Adipocyte (in vitro differentiated cells): ENCODE results near the gene DIAPH1.

Source experiments
- DNase-seq: peaks from one replicate; pipeline ENCODE4 v3.0.0-alpha.2; 2015; ENCODE audit warnings: low read depth
- H3K27me3 ChIP-seq: replicated peaks from 2 replicates; pipeline ENCODE4 v1.7.0; 2013; ENCODE audit warnings: mild to moderate bottlenecking, low read length, moderate library complexity; ENCODE audit not compliant: control insufficient read depth, insufficient read depth
- H3K36me3 ChIP-seq: 2 replicates; pipeline ENCODE4 v1.7.0; 2013; ENCODE audit warnings: low read length, mild to moderate bottlenecking, moderate library complexity; ENCODE audit not compliant: control insufficient read depth, insufficient read depth, severe bottlenecking
- H3K4me1 ChIP-seq: 2 replicates; pipeline ENCODE4 v1.7.0; 2013; ENCODE audit warnings: mild to moderate bottlenecking, low read length, moderate library complexity; ENCODE audit not compliant: control insufficient read depth, insufficient read depth
- H3K4me3 ChIP-seq: 2 replicates; pipeline ENCODE4 v1.7.0; 2013; ENCODE audit warnings: mild to moderate bottlenecking, low read length, moderate library complexity
- H3K9ac ChIP-seq: 2 replicates; pipeline ENCODE4 v1.7.0; 2013; ENCODE audit warnings: mild to moderate bottlenecking, low read length, moderate library complexity
- H3K9me3 ChIP-seq: 2 replicates; pipeline ENCODE4 v1.7.0; 2013; ENCODE audit warnings: mild to moderate bottlenecking, low read length, moderate library complexity; ENCODE audit not compliant: control insufficient read depth

The DIAPH1 gene

GRCh38 chr5:141585594-141585993, 33.2 kb downstream of the DIAPH1 start:
- peaks cover 48% of the 10 kb centered on the region for H3K36me3 ChIP-seq
- no peaks in the 10 kb centered on the region for H3K9me3 ChIP-seq
- peaks cover 6% of the 10 kb centered on the region for H3K4me1 ChIP-seq
- DNase-seq, result no peak
- H3K4me3 ChIP-seq, result no peak overlapping the region
- no peaks in the 10 kb centered on the region for H3K27me3 ChIP-seq
- H3K9ac ChIP-seq, result no peak overlapping the region

DNA sequence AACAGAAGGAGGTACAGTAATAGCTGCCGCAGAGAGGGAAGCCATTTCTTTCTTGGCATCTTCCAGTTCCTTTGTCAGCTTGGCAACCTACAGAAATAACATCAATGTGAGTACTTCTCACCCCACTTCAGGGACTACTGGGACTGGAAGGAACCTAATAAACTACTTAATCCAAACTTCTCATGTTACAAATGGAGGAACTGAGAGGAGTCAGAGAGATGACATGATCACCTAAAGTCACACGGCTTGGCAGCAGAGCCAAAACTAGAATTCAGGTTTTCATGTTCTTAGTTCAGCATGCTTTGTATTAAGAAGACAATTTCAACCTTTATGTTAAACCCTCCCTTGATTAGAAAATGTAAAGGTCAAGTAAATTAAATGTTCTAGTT, 44.7 kb downstream of the DIAPH1 start:
- Histone ChIP-seq H3K9ac (no peak overlapping the region), H3K36me3 (peaks cover 67% of the 10 kb centered on the region), H3K4me1 (no peaks in the 10 kb centered on the region), H3K4me3 (no peak overlapping the region), H3K9me3 (no peaks in the 10 kb centered on the region), H3K27me3 (no peaks in the 10 kb centered on the region)
- no peak for DNase-seq

GRCh38 chr5:141573489-141574121, 45.2 kb downstream of the DIAPH1 start:
- Histone ChIP-seq H3K4me3 (no peak overlapping the region), H3K9ac (no peak overlapping the region), H3K4me1 (no peaks in the 10 kb centered on the region), H3K9me3 (no peaks in the 10 kb centered on the region), H3K27me3 (no peaks in the 10 kb centered on the region), H3K36me3 (peaks cover 66% of the 10 kb centered on the region)
- no peak for DNase-seq

DNA sequence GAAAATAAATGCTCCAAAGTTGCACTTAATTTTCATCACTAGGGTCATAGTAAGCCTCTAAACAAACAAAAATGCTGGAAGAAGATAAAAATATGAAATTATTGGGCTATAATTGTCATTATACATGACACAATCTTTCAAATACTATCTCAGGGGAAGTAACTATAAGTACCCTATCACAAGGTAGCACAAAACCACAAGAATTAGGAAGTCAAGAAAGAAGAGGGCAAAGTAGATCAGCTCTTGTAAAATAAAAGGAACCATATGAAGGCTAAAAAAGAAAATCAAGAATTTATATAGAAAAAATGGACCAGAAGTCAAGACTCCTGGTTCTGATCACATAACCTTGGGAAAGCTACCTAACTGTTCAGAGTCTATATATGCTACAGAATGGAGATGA, 48.1 kb downstream of the DIAPH1 start:
- no peak for DNase-seq
- Histone ChIP-seq H3K4me1 (no peaks in the 10 kb centered on the region), H3K27me3 (no peaks in the 10 kb centered on the region), H3K36me3 (peaks cover 42% of the 10 kb centered on the region), H3K9me3 (no peaks in the 10 kb centered on the region), H3K4me3 (no peak overlapping the region), H3K9ac (no peak overlapping the region)

- H3K27me3 ChIP-seq, result no peaks in the 10 kb centered on the region
- H3K9me3 ChIP-seq, result no peaks in the 10 kb centered on the region
- H3K4me1 ChIP-seq, result peaks cover 5% of the 10 kb centered on the region
- peaks cover 25% of the 10 kb centered on the region for H3K36me3 ChIP-seq
- DNase-seq, result peak; percentile 59
- H3K4me3 ChIP-seq, result no peak overlapping the region
- H3K9ac ChIP-seq, result no peak overlapping the region
Measured at GRCh38 chr5:141567513-141568117, 51.2 kb downstream of the DIAPH1 start.

DNA sequence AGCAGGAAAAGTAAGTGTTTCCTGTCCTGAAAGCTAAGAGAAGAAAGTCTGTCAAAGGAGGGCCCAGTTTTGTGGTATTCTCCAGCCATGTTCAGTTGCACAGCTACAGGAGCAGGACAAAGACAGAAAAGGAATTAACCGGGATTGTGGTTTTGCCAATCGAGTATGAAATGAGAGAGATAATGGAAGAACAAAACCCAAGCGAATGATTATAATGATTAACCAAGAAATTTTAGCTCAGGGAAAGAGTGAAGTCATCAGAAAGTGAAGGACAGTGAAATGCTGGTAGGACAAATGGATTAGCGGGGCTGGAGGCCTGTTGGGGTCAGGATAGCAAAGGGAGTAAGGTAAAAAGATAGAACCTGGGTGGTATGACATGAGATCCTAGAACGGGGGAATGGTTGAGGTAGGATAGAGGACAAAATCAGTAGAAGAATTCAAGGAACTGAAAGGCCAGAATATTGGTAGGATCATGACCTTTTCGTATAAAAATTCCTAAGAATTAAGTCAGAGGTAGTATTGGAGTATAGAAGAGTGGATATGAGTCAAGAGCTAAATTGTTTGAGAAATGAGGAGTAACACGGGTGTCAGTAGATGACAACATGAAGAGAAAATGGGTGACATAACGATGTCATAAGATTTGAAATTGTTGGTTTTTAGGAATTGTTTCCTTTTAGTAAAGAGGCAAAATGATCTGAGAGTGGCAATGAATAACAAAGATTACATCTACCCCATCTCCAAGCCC, 52.8 kb downstream of the DIAPH1 start:
- H3K4me3 ChIP-seq, result no peak overlapping the region
- H3K36me3 ChIP-seq, result peaks cover 18% of the 10 kb centered on the region

DNA sequence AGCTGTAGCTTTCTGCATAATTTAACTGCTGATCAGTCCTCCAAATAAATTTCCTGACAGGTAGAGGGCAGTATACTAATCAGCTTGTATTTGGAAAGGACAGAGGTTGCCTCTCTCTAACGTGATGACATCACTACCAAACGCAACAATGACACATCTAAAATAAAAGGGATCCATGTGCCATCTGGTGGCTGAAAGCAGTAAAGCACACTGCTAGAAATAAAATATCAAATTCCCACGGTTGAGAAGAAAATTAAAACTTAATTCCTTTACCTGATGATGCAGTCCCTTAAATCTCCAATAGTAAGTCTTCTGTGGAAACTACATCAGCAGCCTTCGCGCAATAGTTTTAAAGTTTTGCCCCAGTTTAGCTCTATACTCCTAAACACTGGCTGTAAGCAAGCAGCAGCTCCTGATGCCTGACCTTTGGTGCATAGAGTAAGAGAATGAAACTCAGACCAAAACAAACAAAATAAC, 54.5 kb downstream of the DIAPH1 start:
- H3K4me1 ChIP-seq, result peaks cover 21% of the 10 kb centered on the region
- peak; percentile 96 for DNase-seq
- H3K4me3 ChIP-seq, result peak overlapping the region; percentile 40
- peak overlapping the region; percentile 65 for H3K9ac ChIP-seq
- H3K36me3 ChIP-seq, result peaks cover 15% of the 10 kb centered on the region
- H3K27me3 ChIP-seq, result no peaks in the 10 kb centered on the region
- H3K9me3 ChIP-seq, result no peaks in the 10 kb centered on the region

More for the DNA sequence above, 52.8 kb downstream of the DIAPH1 start:
- H3K27me3 ChIP-seq, result no peaks in the 10 kb centered on the region
- DNase-seq, result no peak
- H3K9me3 ChIP-seq, result no peaks in the 10 kb centered on the region
- H3K9ac ChIP-seq, result peak overlapping the region; percentile 65
- peaks cover 6% of the 10 kb centered on the region for H3K4me1 ChIP-seq

GRCh38 chr5:141560725-141561483, 57.9 kb downstream of the DIAPH1 start:
- peaks cover 5% of the 10 kb centered on the region for H3K36me3 ChIP-seq
- H3K9me3 ChIP-seq, result no peaks in the 10 kb centered on the region
- H3K9ac ChIP-seq, result peak overlapping the region; percentile 65
- H3K4me1 ChIP-seq, result peaks cover 28% of the 10 kb centered on the region
- H3K4me3 ChIP-seq, result peak overlapping the region; percentile 39
- DNase-seq, result peak; percentile 98
- no peaks in the 10 kb centered on the region for H3K27me3 ChIP-seq

GRCh38 chr5:141560151-141560550, 58.6 kb downstream of the DIAPH1 start:
- Histone ChIP-seq H3K4me1 (peaks cover 28% of the 10 kb centered on the region), H3K4me3 (peak overlapping the region; percentile 39), H3K36me3 (peaks cover 5% of the 10 kb centered on the region), H3K9ac (peak overlapping the region; percentile 65), H3K27me3 (no peaks in the 10 kb centered on the region), H3K9me3 (no peaks in the 10 kb centered on the region)
- DNase-seq, result peak; percentile 46

- peaks cover 5% of the 10 kb centered on the region for H3K36me3 ChIP-seq
- H3K27me3 ChIP-seq, result no peaks in the 10 kb centered on the region
- DNase-seq, result peak; percentile 37
Measured at GRCh38 chr5:141559461-141559860, 59.3 kb downstream of the DIAPH1 start.

GRCh38 chr5:141558150-141558549, 60.6 kb downstream of the DIAPH1 start:
- no peak for DNase-seq
- Histone ChIP-seq H3K36me3 (peaks cover 5% of the 10 kb centered on the region), H3K9me3 (no peaks in the 10 kb centered on the region), H3K9ac (peak overlapping the region; percentile 79), H3K4me3 (peak overlapping the region; percentile 78), H3K27me3 (no peaks in the 10 kb centered on the region), H3K4me1 (peaks cover 23% of the 10 kb centered on the region)

More at GRCh38 chr5:141559461-141559860, 59.3 kb downstream of the DIAPH1 start:
- peaks cover 25% of the 10 kb centered on the region for H3K4me1 ChIP-seq
- peak overlapping the region; percentile 65 for H3K9ac ChIP-seq
- H3K4me3 ChIP-seq, result no peak overlapping the region
- H3K9me3 ChIP-seq, result no peaks in the 10 kb centered on the region
